PC-9 (cell line): ENCODE data around the gene NF1. TPM values are rescaled to one million over a fixed set of nuclear protein-coding genes. Genes with fewer than 3 reads are reported as not detected.
"Not testable (repeated sequence)": the region's sequence is repeated elsewhere in the genome, so short reads cannot be mapped to it uniquely, and the experiment has no call there.

ENCODE experiments used
- BruUV-seq: library from RNA; stranded (reverse); fragments of 400-500 nt; replicated peaks from 2 replicates; lab custom pipeline; 2021; lab: Mats Ljungman, UMichigan
- CTCF ChIA-PET: fragments of 300-600 bp; sonication (Branson Sonifier 250); formaldehyde crosslinking; loops from one replicate; lab custom pipeline; 2022; ENCODE audit warnings: antibody characterized with exemption; lab: Charles Lee
- POLR2A ChIA-PET: fragments of 300-600 bp; sonication (Branson Sonifier 250); formaldehyde crosslinking; loops from one replicate; lab custom pipeline; 2022; ENCODE audit warnings: antibody characterized with exemption; ENCODE audit not compliant: unreplicated experiment; lab: Charles Lee
- DNase-seq, 2 experiments: peaks; one replicate each; pipeline versions ENCODE4 v3.0.0 to v3.0.0-alpha.2; 2015 to 2022; ENCODE audit warnings: mixed read lengths in 1 of 2
- H2AFZ ChIP-seq: fragments of 200-600 bp; sonication (generic); 2 replicates; pipeline ENCODE4 v1.8.1; 2017; ENCODE audit warnings: antibody characterized with exemption
- H3F3A ChIP-seq: fragments of 200-600 bp; sonication (generic); 2 replicates; pipeline ENCODE4 v1.8.1; 2017; ENCODE audit warnings: antibody characterized with exemption, mild to moderate bottlenecking, low read depth; ENCODE audit not compliant: insufficient read depth
- H3K27ac ChIP-seq: fragments of 200-600 bp; sonication (generic); 2 replicates; pipeline ENCODE4 v1.6.1; 2016; ENCODE audit warnings: mixed run types
- H3K27me3 ChIP-seq: fragments of 200-600 bp; sonication (generic); 2 replicates; pipeline ENCODE4 v1.6.1; 2016; ENCODE audit warnings: low read depth, mixed run types; ENCODE audit not compliant: insufficient read depth
- H3K36me3 ChIP-seq: fragments of 200-600 bp; sonication (generic); 2 replicates; pipeline ENCODE4 v1.6.1; 2016; ENCODE audit warnings: low read depth, mixed run types
- H3K4me1 ChIP-seq: fragments of 200-600 bp; sonication (generic); replicated peaks from 2 replicates; pipeline ENCODE4 v1.6.1; 2016; ENCODE audit warnings: mixed run types; ENCODE audit not compliant: insufficient read depth
- H3K4me2 ChIP-seq: fragments of 200-600 bp; sonication (generic); 2 replicates; pipeline ENCODE4 v1.6.1; 2017; ENCODE audit warnings: mixed run types
- H3K4me3 ChIP-seq: fragments of 200-600 bp; sonication (generic); 2 replicates; pipeline ENCODE4 v1.6.1; 2016; ENCODE audit warnings: mixed run types
- H3K79me2 ChIP-seq: fragments of 200-600 bp; sonication (generic); 2 replicates; pipeline ENCODE4 v1.6.1; 2017; ENCODE audit warnings: low read depth, mixed run types
- H3K9me2 ChIP-seq: fragments of 200-600 bp; sonication (generic); 2 replicates; pipeline ENCODE4 v1.8.1; 2017; ENCODE audit warnings: mild to moderate bottlenecking; ENCODE audit not compliant: insufficient read depth
- H3K9me3 ChIP-seq: fragments of 200-600 bp; sonication (generic); 2 replicates; pipeline ENCODE4 v1.8.1; 2016; ENCODE audit warnings: low read depth; ENCODE audit not compliant: insufficient read depth
- H4K20me1 ChIP-seq: fragments of 200-600 bp; sonication (generic); 2 replicates; pipeline ENCODE4 v1.8.1; 2017; ENCODE audit not compliant: insufficient read depth
- CTCF ChIP-seq: fragments of 200-600 bp; sonication (generic); conservative IDR thresholded peaks from 2 replicates; pipeline ENCODE4 v1.6.1; 2017; ENCODE audit warnings: mixed run types, antibody characterized with exemption, mild to moderate bottlenecking, moderate library complexity
- EZH2 ChIP-seq: fragments of 200-600 bp; sonication (generic); IDR thresholded peaks from 2 replicates; pipeline ENCODE4 v1.8.0; 2017; ENCODE audit warnings: antibody characterized with exemption, low read depth
- intact Hi-C: fragments of 100-400 bp; cut with micrococcal nuclease; formaldehyde crosslinking; loops from one replicate; pipeline ENCODE4 v1.10.0; 2022; ENCODE audit not compliant: unreplicated experiment
- total RNA-seq: library from RNA; stranded (reverse); gene quantifications from 2 replicates; pipeline ENCODE4 v1.2.3, GENCODE V29; 2021

The NF1 gene
- total RNA-seq, 1 experiment from 2014 or later: 61.0 TPM

- Histone ChIP-seq H3K4me3 (no peak overlapping the region), H3K9me3 (no peaks in the 10 kb centered on the region), H3K27me3 (no peaks in the 10 kb centered on the region), H3K36me3 (peaks cover 21% of the 10 kb centered on the region), H4K20me1 (no peaks in the 10 kb centered on the region), H3K27ac (no peak overlapping the region), H3F3A (no peaks in the 10 kb centered on the region), H2AFZ (no peak overlapping the region), H3K79me2 (no peaks in the 10 kb centered on the region), H3K4me1 (no peaks in the 10 kb centered on the region), H3K9me2 (no peaks in the 10 kb centered on the region), H3K4me2 (no peak overlapping the region)
- BruUV-seq: no TSS peak
- CTCF ChIA-PET: no interaction called here
- POLR2A ChIA-PET: no interaction called here
- intact Hi-C loops: no loop called here
- no peak for TF ChIP-seq CTCF
- TF ChIP-seq EZH2: no peak
- no peak for DNase-seq
Observed at GRCh38 chr17:31261601-31262000, 166.8 kb downstream of the NF1 start.

- H4K20me1 ChIP-seq, H3K27ac ChIP-seq, BruUV-seq, CTCF ChIA-PET, H3K4me3 ChIP-seq, DNase-seq, H3K27me3 ChIP-seq, H2AFZ ChIP-seq, H3K4me1 ChIP-seq, intact Hi-C loops, H3K9me3 ChIP-seq, H3K4me2 ChIP-seq, POLR2A ChIA-PET, H3K9me2 ChIP-seq, H3K79me2 ChIP-seq, H3F3A ChIP-seq: not testable (repeated sequence)
- H3K36me3 ChIP-seq: peaks cover 24% of the 10 kb centered on the region
Observed at GRCh38 chr17:31262923-31263322, 168.1 kb downstream of the NF1 start.

- intact Hi-C loops: no loop called here
- H3K27me3 ChIP-seq: no peaks in the 10 kb centered on the region
- ChIA-PET POLR2A (no interaction called here), CTCF (no interaction called here)
- no TSS peak for BruUV-seq
- no peaks in the 10 kb centered on the region for H3K79me2 ChIP-seq
- no peaks in the 10 kb centered on the region for H4K20me1 ChIP-seq
- no peaks in the 10 kb centered on the region for H3K9me3 ChIP-seq
- no peaks in the 10 kb centered on the region for H3K9me2 ChIP-seq
- no peak overlapping the region for H3K27ac ChIP-seq
- H3K4me3 ChIP-seq: no peak overlapping the region
- peaks cover 33% of the 10 kb centered on the region for H3K4me1 ChIP-seq
- no peak overlapping the region for H2AFZ ChIP-seq
- TF ChIP-seq CTCF: peak; percentile 34; the same call in 1 of the 2 replicates
- TF ChIP-seq EZH2: no peak
- H3K36me3 ChIP-seq: peaks cover 14% of the 10 kb centered on the region; the same call in 1 of the 2 replicates
- no peak overlapping the region for H3K4me2 ChIP-seq
- DNase-seq: no peak
- H3F3A ChIP-seq: peaks cover 24% of the 10 kb centered on the region
Observed at GRCh38 chr17:31266042-31266441, 171.3 kb downstream of the NF1 start.

GRCh38 chr17:31269036-31269577 lies 174.3 kb downstream of the NF1 start:
- H3K4me3 ChIP-seq: no peak overlapping the region; the same call in 1 of the 2 replicates
- intact Hi-C loops: no loop called here
- H3K4me2 ChIP-seq: peak overlapping the region; percentile 44
- H3K9me3 ChIP-seq: no peaks in the 10 kb centered on the region
- H3K4me1 ChIP-seq: peaks cover 33% of the 10 kb centered on the region
- H3K79me2 ChIP-seq: no peaks in the 10 kb centered on the region
- no peaks in the 10 kb centered on the region for H4K20me1 ChIP-seq
- POLR2A ChIA-PET: interaction anchor here (0.6 to 0.7 kb wide), 2 partner anchors 718 to 918 kb away, joined by 3 to 4 read pairs; no protein-coding TSS in a partner anchor
- CTCF ChIA-PET: interaction anchor here (0.6 kb wide), 1 partner anchor 253 kb away, joined by 3 read pairs; no protein-coding TSS in a partner anchor
- H3K36me3 ChIP-seq: peaks cover 21% of the 10 kb centered on the region; the same call in 1 of the 2 replicates
- BruUV-seq: no TSS peak
- no peak overlapping the region for H2AFZ ChIP-seq
- peak overlapping the region; percentile 67 for H3K27ac ChIP-seq
- no peaks in the 10 kb centered on the region for H3K9me2 ChIP-seq
- no peaks in the 10 kb centered on the region for H3K27me3 ChIP-seq
- H3F3A ChIP-seq: peaks cover 28% of the 10 kb centered on the region
- TF ChIP-seq CTCF (no peak), EZH2 (no peak)
- no peak for DNase-seq
